DND-41 (cell line): ENCODE results near the gene TMEM215.

Source experiments
- CTCF ChIP-seq: IDR thresholded peaks from 2 replicates; pipeline ENCODE4 v1.5.1; 2012; ENCODE audit warnings: borderline replicate concordance, low read length, moderate library complexity, mild to moderate bottlenecking; ENCODE audit not compliant: poor library complexity, severe bottlenecking; ENCODE audit errors: extremely low read depth
- EZH2 ChIP-seq: IDR thresholded peaks from 3 replicates; pipeline ENCODE4 v1.6.1; 2012; ENCODE audit warnings: borderline replicate concordance, low read depth, mild to moderate bottlenecking, moderate library complexity, low read length, inconsistent platforms; ENCODE audit not compliant: severe bottlenecking

GRCh38 chr9:32764139-32764538 is 19.2 kb upstream of the TMEM215 start:
- TF ChIP-seq EZH2 (no peak), CTCF (no peak)
